Panc1 (cell line): Measurements from ENCODE around the gene EEF1A1.
"Not testable (repeated sequence)": the region's sequence is repeated elsewhere in the genome, so short reads cannot be mapped to it uniquely, and the experiment has no call there.

Experiments
- CTCF ChIP-seq: fragments of 450-650 bp; IDR thresholded peaks from 2 replicates; pipeline ENCODE4 v1.5.1; 2017; ENCODE audit warnings: mild to moderate bottlenecking
- POLR2AphosphoS5 ChIP-seq: IDR thresholded peaks from 2 replicates; pipeline ENCODE4 v1.6.1; 2012; ENCODE audit warnings: mild to moderate bottlenecking, low read depth, low read length, moderate library complexity

GRCh38 chr6:73542481-73542880, 21.6 kb upstream of the EEF1A1 start:
- TF ChIP-seq CTCF, POLR2AphosphoS5: not testable (repeated sequence)
